ENCODE data around the gene TMEM168.

- TF ChIP-seq ZNF2 (tag by site-specific recombination; IDR thresholded peaks at IDR 0.05) (no peak), ZNF335 (tag by site-specific recombination; conservative IDR thresholded peaks at IDR 0.05) (no peak), ZSCAN30 (tag by site-specific recombination; IDR thresholded peaks at IDR 0.05) (no peak), ZNF341 (tag by site-specific recombination; IDR thresholded peaks at IDR 0.05; ENCODE audit: low read depth) (no peak), CTCF (tag by site-specific recombination; IDR thresholded peaks at IDR 0.05) (no peak), ZNF629 (tag by site-specific recombination; IDR thresholded peaks at IDR 0.05) (no peak), MYNN (tag by site-specific recombination; IDR thresholded peaks at IDR 0.05; ENCODE audit: borderline replicate concordance) (no peak), TCF7L2 (IDR thresholded peaks at IDR 0.05; ENCODE audit: borderline replicate concordance, low read depth, low read length) (no peak), ATF2 (tag by site-specific recombination; IDR thresholded peaks at IDR 0.05; ENCODE audit: low read depth) (no peak)
These were observed 8.3 kb upstream of the TMEM168 start for GRCh38 chr7:112798274-112799159.
